ENCODE results near the gene KLHL21. TPM values are rescaled to one million over a fixed set of nuclear protein-coding genes. Genes with fewer than 3 reads are reported as not detected.
A peak's percentile ranks its signal among the peaks of the same experiment; 100 is the strongest.

KLHL21 gene
- total RNA-seq, 1 donor from 2014 or later = 15.9 TPM

DNA sequence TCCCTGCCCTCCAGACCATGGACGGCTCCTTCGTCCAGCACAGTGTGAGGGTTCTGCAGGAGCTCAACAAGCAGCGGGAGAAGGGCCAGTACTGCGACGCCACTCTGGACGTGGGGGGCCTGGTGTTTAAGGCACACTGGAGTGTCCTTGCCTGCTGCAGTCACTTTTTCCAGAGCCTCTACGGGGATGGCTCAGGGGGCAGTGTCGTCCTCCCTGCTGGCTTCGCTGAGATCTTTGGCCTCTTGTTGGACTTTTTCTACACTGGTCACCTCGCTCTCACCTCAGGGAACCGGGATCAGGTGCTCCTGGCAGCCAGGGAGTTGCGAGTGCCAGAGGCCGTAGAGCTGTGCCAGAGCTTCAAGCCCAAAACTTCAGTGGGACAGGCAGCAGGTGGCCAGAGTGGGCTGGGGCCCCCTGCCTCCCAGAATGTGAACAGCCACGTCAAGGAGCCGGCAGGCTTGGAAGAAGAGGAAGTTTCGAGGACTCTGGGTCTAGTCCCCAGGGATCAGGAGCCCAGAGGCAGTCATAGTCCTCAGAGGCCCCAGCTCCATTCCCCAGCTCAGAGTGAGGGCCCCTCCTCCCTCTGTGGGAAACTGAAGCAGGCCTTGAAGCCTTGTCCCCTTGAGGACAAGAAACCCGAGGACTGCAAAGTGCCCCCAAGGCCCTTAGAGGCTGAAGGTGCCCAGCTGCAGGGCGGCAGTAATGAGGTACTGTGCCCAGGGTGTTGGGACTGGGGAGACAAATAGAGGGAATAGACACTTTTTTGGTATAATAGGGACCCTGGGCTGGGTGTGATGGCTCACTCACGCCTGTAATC, 21.9 kb downstream of the KLHL21 start:
- TF ChIP-seq, protein P1, sequence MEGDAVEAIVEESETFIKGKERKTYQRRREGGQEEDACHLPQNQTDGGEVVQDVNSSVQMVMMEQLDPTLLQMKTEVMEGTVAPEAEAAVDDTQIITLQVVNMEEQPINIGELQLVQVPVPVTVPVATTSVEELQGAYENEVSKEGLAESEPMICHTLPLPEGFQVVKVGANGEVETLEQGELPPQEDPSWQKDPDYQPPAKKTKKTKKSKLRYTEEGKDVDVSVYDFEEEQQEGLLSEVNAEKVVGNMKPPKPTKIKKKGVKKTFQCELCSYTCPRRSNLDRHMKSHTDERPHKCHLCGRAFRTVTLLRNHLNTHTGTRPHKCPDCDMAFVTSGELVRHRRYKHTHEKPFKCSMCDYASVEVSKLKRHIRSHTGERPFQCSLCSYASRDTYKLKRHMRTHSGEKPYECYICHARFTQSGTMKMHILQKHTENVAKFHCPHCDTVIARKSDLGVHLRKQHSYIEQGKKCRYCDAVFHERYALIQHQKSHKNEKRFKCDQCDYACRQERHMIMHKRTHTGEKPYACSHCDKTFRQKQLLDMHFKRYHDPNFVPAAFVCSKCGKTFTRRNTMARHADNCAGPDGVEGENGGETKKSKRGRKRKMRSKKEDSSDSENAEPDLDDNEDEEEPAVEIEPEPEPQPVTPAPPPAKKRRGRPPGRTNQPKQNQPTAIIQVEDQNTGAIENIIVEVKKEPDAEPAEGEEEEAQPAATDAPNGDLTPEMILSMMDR (IDR thresholded peaks at IDR 0.05) = no peak
- H3K9me3 Mint-ChIP-seq = no peaks in the 10 kb centered on the region
- H3K27me3 Mint-ChIP-seq = no peaks in the 10 kb centered on the region
- H3K4me1 Mint-ChIP-seq = peaks cover 41% of the 10 kb centered on the region
- intact Hi-C loops (cut with micrococcal nuclease) = loop anchor here (1.0 kb wide), 1 partner anchor 44 kb away; no protein-coding TSS in a partner anchor
- peak overlapping the region; percentile 95 for H3K4me3 Mint-ChIP-seq
- peaks cover 14% of the 10 kb centered on the region for H3K36me3 Mint-ChIP-seq (ENCODE audit: low read depth)
- ATAC-seq (ENCODE audit: low read depth) (no peak), DNase-seq (peak; percentile 18)
- ChIA-PET CTCF (interaction anchor here (0.7 to 2.6 kb wide), 5 partner anchors 19 to 92 kb away, joined by 3 to 15 read pairs (median 4); partner anchors contain the start of genes NOL9 and TAS1R1), POLR2A (interaction anchor here (0.5 to 4.3 kb wide), 12 partner anchors 10 to 1195 kb away, joined by 3 to 94 read pairs (median 12); partner anchors contain the start of genes ACOT7, KLHL21, NOL9 and TAS1R1)
- peak overlapping the region; percentile 94 for H3K27ac Mint-ChIP-seq

DNA sequence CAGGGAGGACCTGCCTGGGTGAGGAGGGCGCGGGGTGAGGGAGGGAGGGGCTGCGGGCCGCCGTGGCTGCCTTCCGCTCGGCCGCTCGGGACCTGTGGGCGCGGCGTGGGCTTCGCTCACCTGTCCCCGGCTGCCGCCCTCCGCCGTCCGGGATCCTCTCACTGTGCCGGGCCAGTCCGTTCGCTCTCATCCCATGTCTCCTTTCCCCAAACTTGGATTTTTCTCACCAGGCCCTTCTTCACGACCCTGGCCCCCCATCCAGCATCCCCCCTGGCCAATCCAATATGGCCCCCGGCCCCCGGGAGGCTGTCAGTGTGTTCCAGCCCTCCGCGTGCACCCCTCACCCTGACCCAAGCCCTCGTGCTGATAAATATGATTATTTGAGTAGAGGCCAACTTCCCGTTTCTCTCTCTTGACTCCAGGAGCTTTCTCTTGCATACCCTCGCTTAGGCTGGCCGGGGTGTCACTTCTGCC, 22.5 kb downstream of the KLHL21 start:
- ChIA-PET CTCF (interaction anchor here (1.2 to 2.6 kb wide), 3 partner anchors 22 to 55 kb away, joined by 3 to 15 read pairs (median 4); partner anchors contain the start of genes NOL9 and TAS1R1), POLR2A (interaction anchor here (0.6 to 4.3 kb wide), 16 partner anchors 11 to 1188 kb away, joined by 3 to 94 read pairs (median 10); partner anchors contain the start of genes ACOT7, CAMTA1, KLHL21 and NOL9)
- peaks cover 14% of the 10 kb centered on the region for H3K36me3 Mint-ChIP-seq (ENCODE audit: low read depth)
- TF ChIP-seq, protein P1 (IDR thresholded peaks at IDR 0.05) = no peak
- H3K9me3 Mint-ChIP-seq = no peaks in the 10 kb centered on the region
- DNase-seq (no peak), ATAC-seq (ENCODE audit: low read depth) (peak; percentile 41)
- H3K27me3 Mint-ChIP-seq = no peaks in the 10 kb centered on the region
- H3K27ac Mint-ChIP-seq = peak overlapping the region; percentile 94
- peak overlapping the region; percentile 95 for H3K4me3 Mint-ChIP-seq
- intact Hi-C loops (cut with micrococcal nuclease) = loop anchor here (1.0 kb wide), 1 partner anchor 45 kb away; no protein-coding TSS in a partner anchor
- peaks cover 41% of the 10 kb centered on the region for H3K4me1 Mint-ChIP-seq

DNA sequence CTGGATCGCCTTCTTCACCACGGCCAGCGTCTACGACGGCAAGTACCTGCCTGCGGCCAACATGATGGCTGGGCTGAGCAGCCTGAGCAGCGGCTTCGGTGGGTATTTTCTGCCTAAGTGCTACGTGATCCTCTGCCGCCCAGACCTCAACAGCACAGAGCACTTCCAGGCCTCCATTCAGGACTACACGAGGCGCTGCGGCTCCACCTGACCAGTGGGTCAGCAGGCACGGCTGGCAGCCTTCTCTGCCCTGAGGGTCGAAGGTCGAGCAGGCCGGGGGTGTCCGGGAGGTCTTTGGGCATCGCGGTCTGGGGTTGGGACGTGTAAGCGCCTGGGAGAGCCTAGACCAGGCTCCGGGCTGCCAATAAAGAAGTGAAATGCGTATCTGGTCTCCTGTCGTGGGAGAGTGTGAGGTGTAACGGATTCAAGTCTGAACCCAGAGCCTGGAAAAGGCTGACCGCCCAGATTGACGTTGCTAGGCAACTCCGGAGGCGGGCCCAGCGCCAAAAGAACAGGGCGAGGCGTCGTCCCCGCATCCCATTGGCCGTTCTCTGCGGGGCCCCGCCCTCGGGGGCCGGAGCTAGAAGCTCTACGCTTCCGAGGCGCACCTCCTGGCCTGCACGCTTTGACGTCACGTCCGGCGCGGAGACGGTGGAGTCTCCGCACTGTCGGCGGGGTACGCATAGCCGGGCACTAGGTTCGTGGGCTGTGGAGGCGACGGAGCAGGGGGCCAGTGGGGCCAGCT, 23.1 kb downstream of the KLHL21 start, which contains the start of gene ZBTB48:
Gene ZBTB48 (plus strand): TSS at position 621 of the 745 bp plus-strand sequence. CDS start 616 bp downstream, outside the sequence.
- ChIA-PET CTCF (interaction anchor here (1.3 to 2.6 kb wide), 2 partner anchors 25 to 55 kb away, joined by 4 to 15 read pairs; partner anchors contain the start of genes NOL9 and TAS1R1), POLR2A (interaction anchor here (0.6 to 4.3 kb wide), 14 partner anchors 11 to 206 kb away, joined by 3 to 94 read pairs (median 7); partner anchors contain the start of genes ACOT7, CAMTA1, KLHL21 and NOL9)
- Mint-ChIP-seq H3K9me3 (no peaks in the 10 kb centered on the region), H3K4me1 (peaks cover 37% of the 10 kb centered on the region), H3K27me3 (no peaks in the 10 kb centered on the region), H3K36me3 (ENCODE audit: low read depth) (peaks cover 11% of the 10 kb centered on the region), H3K27ac (peak within 1 kb of the TSS; percentile 94), H3K4me3 (peak within 1 kb of the TSS; percentile 95)
- intact Hi-C loops (cut with micrococcal nuclease) = loop anchor here (1.0 kb wide), 4 partner anchors 24 to 46 kb away; partner anchors contain the start of genes NOL9 and PHF13
- TF ChIP-seq, protein P1 (IDR thresholded peaks at IDR 0.05) = no peak
- peak; percentile 97 for ATAC-seq (ENCODE audit: low read depth)
- DNase-seq = peak; percentile 95

DNA sequence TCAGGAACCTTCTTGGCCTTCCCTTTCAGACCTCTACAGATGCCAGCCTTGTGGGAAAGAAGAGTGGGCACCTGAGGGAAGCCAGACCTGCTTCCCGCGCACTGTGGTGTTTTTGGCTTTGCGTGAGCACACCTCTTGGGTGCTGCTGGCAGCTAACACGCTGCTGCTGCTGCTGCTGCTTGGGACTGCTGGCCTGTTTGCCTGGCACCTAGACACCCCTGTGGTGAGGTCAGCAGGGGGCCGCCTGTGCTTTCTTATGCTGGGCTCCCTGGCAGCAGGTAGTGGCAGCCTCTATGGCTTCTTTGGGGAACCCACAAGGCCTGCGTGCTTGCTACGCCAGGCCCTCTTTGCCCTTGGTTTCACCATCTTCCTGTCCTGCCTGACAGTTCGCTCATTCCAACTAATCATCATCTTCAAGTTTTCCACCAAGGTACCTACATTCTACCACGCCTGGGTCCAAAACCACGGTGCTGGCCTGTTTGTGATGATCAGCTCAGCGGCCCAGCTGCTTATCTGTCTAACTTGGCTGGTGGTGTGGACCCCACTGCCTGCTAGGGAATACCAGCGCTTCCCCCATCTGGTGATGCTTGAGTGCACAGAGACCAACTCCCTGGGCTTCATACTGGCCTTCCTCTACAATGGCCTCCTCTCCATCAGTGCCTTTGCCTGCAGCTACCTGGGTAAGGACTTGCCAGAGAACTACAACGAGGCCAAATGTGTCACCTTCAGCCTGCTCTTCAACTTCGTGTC, 23.9 kb downstream of the KLHL21 start:
- Mint-ChIP-seq H3K27me3 (no peaks in the 10 kb centered on the region), H3K9me3 (no peaks in the 10 kb centered on the region), H3K4me3 (peak overlapping the region; percentile 95), H3K4me1 (peaks cover 35% of the 10 kb centered on the region), H3K36me3 (ENCODE audit: low read depth) (peaks cover 8% of the 10 kb centered on the region), H3K27ac (peak overlapping the region; percentile 94)
- intact Hi-C loops (cut with micrococcal nuclease) = loop anchor here (1.0 kb wide), 3 partner anchors 24 to 35 kb away; partner anchors contain the start of genes NOL9 and PHF13
- TF ChIP-seq, protein P1 (IDR thresholded peaks at IDR 0.05) = no peak
- ChIA-PET CTCF (no interaction called here), POLR2A (interaction anchor here (1.3 to 2.9 kb wide), 4 partner anchors 24 to 205 kb away, joined by 3 to 16 read pairs (median 11); partner anchors contain the start of gene NOL9)
- DNase-seq (no peak), ATAC-seq (ENCODE audit: low read depth) (no peak)
